ENCODE results near the gene ETF1. TPM values are rescaled to one million over a fixed set of nuclear protein-coding genes. Genes with fewer than 3 reads are reported as not detected.

The ETF1 gene
- polyA plus RNA-seq, 1 experiment: 107 TPM

- DNase-seq (ENCODE audit: low read depth, low spot score): no peak
- ChIA-PET CTCF (no interaction called here), POLR2A (no interaction called here)
- no peak for TF ChIP-seq CTCF (IDR thresholded peaks at IDR 0.05; ENCODE audit: low read depth, low read length)
- Histone ChIP-seq H3K27me3 (ENCODE audit: control insufficient read depth, insufficient read depth, low read length) (peaks cover 16% of the 10 kb centered on the region), H3K27ac (ENCODE audit: low read depth, low read length) (no peak overlapping the region), H3K4me3 (ENCODE audit: low read depth, low read length) (no peak overlapping the region), H3K9me3 (ENCODE audit: control insufficient read depth, insufficient read depth, low read length) (no peaks in the 10 kb centered on the region; the same call in 1 of the 2 replicates)
Observed at GRCh38 chr5:138582959-138583358, 39.9 kb upstream of the ETF1 start.

- Histone ChIP-seq H3K27ac (ENCODE audit: low read depth, low read length) (no peak overlapping the region), H3K9me3 (ENCODE audit: control insufficient read depth, insufficient read depth, low read length) (peaks cover 8% of the 10 kb centered on the region; the same call in 1 of the 2 replicates), H3K27me3 (ENCODE audit: control insufficient read depth, insufficient read depth, low read length) (peaks cover 8% of the 10 kb centered on the region), H3K4me3 (ENCODE audit: low read depth, low read length) (no peak overlapping the region)
- no peak for TF ChIP-seq CTCF (IDR thresholded peaks at IDR 0.05; ENCODE audit: low read depth, low read length)
- DNase-seq (ENCODE audit: low read depth, low spot score): no peak
- ChIA-PET POLR2A (no interaction called here), CTCF (interaction anchor here (1.4 to 2.1 kb wide), 4 partner anchors 12 to 577 kb away, joined by 6 to 12 read pairs (median 10); no protein-coding TSS in a partner anchor)
Observed at GRCh38 chr5:138580777-138581176, 37.7 kb upstream of the ETF1 start.

GRCh38 chr5:138580001-138580400, 37.0 kb upstream of the ETF1 start:
- no peak for DNase-seq (ENCODE audit: low read depth, low spot score)
- Histone ChIP-seq H3K9me3 (ENCODE audit: control insufficient read depth, insufficient read depth, low read length) (peaks cover 8% of the 10 kb centered on the region; the same call in 1 of the 2 replicates), H3K4me3 (ENCODE audit: low read depth, low read length) (no peak overlapping the region), H3K27ac (ENCODE audit: low read depth, low read length) (no peak overlapping the region), H3K27me3 (ENCODE audit: control insufficient read depth, insufficient read depth, low read length) (peaks cover 7% of the 10 kb centered on the region)
- POLR2A ChIA-PET: interaction anchor here (0.6 kb wide), 1 partner anchor 23 kb away, joined by 3 read pairs; no protein-coding TSS in a partner anchor
- CTCF ChIA-PET: interaction anchor here (0.7 to 2.1 kb wide), 34 partner anchors 8 to 696 kb away, joined by 3 to 17 read pairs (median 5); no protein-coding TSS in a partner anchor
- no peak for TF ChIP-seq CTCF (IDR thresholded peaks at IDR 0.05; ENCODE audit: low read depth, low read length)

GRCh38 chr5:138579517-138579863, 36.5 kb upstream of the ETF1 start:
- Histone ChIP-seq H3K4me3 (ENCODE audit: low read depth, low read length) (no peak overlapping the region), H3K27me3 (ENCODE audit: control insufficient read depth, insufficient read depth, low read length) (peaks cover 4% of the 10 kb centered on the region), H3K27ac (ENCODE audit: low read depth, low read length) (no peak overlapping the region), H3K9me3 (ENCODE audit: control insufficient read depth, insufficient read depth, low read length) (peaks cover 8% of the 10 kb centered on the region; the same call in 1 of the 2 replicates)
- ChIA-PET CTCF (interaction anchor here (0.7 to 2.1 kb wide), 40 partner anchors 9 to 696 kb away, joined by 3 to 17 read pairs (median 5); no protein-coding TSS in a partner anchor), POLR2A (interaction anchor here (0.5 to 0.7 kb wide), 4 partner anchors 24 to 694 kb away, joined by 3 to 8 read pairs (median 5); no protein-coding TSS in a partner anchor)
- TF ChIP-seq CTCF (IDR thresholded peaks at IDR 0.05; ENCODE audit: low read depth, low read length): no peak
- DNase-seq (ENCODE audit: low read depth, low spot score): no peak

- Histone ChIP-seq H3K27me3 (ENCODE audit: control insufficient read depth, insufficient read depth, low read length) (peaks cover 2% of the 10 kb centered on the region), H3K4me3 (ENCODE audit: low read depth, low read length) (no peak overlapping the region), H3K27ac (ENCODE audit: low read depth, low read length) (no peak overlapping the region), H3K9me3 (ENCODE audit: control insufficient read depth, insufficient read depth, low read length) (peaks cover 8% of the 10 kb centered on the region; the same call in 1 of the 2 replicates)
- POLR2A ChIA-PET: no interaction called here
- CTCF ChIA-PET: interaction anchor here (0.7 to 0.8 kb wide), 2 partner anchors 226 to 452 kb away, joined by 4 to 6 read pairs; no protein-coding TSS in a partner anchor
- TF ChIP-seq CTCF (IDR thresholded peaks at IDR 0.05; ENCODE audit: low read depth, low read length): no peak
- no peak for DNase-seq (ENCODE audit: low read depth, low spot score)
Observed at GRCh38 chr5:138577452-138577851, 34.4 kb upstream of the ETF1 start.

All from AG04450 (cell line).